ENCODE results near the gene CCDC71.

- TF ChIP-seq CTCF (IDR thresholded peaks at IDR 0.05; ENCODE audit: insufficient read depth, low read length): no peak
- TF ChIP-seq POLR2AphosphoS5 (IDR thresholded peaks at IDR 0.05; ENCODE audit: low read depth): no peak
- TF ChIP-seq, protein P1, sequence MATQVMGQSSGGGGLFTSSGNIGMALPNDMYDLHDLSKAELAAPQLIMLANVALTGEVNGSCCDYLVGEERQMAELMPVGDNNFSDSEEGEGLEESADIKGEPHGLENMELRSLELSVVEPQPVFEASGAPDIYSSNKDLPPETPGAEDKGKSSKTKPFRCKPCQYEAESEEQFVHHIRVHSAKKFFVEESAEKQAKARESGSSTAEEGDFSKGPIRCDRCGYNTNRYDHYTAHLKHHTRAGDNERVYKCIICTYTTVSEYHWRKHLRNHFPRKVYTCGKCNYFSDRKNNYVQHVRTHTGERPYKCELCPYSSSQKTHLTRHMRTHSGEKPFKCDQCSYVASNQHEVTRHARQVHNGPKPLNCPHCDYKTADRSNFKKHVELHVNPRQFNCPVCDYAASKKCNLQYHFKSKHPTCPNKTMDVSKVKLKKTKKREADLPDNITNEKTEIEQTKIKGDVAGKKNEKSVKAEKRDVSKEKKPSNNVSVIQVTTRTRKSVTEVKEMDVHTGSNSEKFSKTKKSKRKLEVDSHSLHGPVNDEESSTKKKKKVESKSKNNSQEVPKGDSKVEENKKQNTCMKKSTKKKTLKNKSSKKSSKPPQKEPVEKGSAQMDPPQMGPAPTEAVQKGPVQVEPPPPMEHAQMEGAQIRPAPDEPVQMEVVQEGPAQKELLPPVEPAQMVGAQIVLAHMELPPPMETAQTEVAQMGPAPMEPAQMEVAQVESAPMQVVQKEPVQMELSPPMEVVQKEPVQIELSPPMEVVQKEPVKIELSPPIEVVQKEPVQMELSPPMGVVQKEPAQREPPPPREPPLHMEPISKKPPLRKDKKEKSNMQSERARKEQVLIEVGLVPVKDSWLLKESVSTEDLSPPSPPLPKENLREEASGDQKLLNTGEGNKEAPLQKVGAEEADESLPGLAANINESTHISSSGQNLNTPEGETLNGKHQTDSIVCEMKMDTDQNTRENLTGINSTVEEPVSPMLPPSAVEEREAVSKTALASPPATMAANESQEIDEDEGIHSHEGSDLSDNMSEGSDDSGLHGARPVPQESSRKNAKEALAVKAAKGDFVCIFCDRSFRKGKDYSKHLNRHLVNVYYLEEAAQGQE (IDR thresholded peaks at IDR 0.05; ENCODE audit: insufficient replicate concordance, low read depth): no peak
- TF ChIP-seq SPI1 (IDR thresholded peaks at IDR 0.05; ENCODE audit: borderline replicate concordance, low read depth): no peak
- no peak for TF ChIP-seq GABPA (IDR thresholded peaks at IDR 0.05; ENCODE audit: low read depth)
Measured at GRCh38 chr3:49131040-49131439, 35.1 kb downstream of the CCDC71 start.

Measured in HL-60 (cell line).